ENCODE data around the gene SEZ6.

DNA sequence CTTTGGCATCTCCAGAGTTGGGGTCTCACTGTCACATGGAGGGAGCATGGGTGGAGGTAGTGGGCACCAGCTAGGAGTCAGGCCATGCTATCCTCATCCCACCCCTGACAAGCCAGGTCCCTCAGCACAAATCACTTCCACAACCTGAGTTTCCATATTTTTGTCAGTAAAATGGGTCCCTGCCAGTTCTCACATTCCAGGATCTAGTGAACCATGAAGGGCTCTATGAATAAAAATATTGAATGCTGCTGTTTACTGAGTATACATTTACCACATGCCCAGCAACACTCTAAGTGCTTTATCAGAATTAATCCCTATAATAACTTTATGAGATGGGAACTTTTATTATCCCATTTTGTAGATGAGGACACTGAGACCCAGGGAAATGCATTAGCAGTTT, 16.8 kb downstream of the SEZ6 start:
- TF ChIP-seq, protein P1, sequence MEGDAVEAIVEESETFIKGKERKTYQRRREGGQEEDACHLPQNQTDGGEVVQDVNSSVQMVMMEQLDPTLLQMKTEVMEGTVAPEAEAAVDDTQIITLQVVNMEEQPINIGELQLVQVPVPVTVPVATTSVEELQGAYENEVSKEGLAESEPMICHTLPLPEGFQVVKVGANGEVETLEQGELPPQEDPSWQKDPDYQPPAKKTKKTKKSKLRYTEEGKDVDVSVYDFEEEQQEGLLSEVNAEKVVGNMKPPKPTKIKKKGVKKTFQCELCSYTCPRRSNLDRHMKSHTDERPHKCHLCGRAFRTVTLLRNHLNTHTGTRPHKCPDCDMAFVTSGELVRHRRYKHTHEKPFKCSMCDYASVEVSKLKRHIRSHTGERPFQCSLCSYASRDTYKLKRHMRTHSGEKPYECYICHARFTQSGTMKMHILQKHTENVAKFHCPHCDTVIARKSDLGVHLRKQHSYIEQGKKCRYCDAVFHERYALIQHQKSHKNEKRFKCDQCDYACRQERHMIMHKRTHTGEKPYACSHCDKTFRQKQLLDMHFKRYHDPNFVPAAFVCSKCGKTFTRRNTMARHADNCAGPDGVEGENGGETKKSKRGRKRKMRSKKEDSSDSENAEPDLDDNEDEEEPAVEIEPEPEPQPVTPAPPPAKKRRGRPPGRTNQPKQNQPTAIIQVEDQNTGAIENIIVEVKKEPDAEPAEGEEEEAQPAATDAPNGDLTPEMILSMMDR (IDR thresholded peaks at IDR 0.05; ENCODE audit: borderline replicate concordance, extremely low read depth, low read length, poor library complexity, severe bottlenecking): no peak
- TF ChIP-seq EZH2 (IDR thresholded peaks at IDR 0.05; ENCODE audit: borderline replicate concordance, low read depth, low read length, severe bottlenecking): no peak
